SU-DHL-6 (cell line): ENCODE results near the gene ZNF550.

Source experiments
- CTCF ChIP-seq: fragments of 200-600 bp; sonication (generic); IDR thresholded peaks from one replicate; pipeline ENCODE4 v1.5.1; 2017; ENCODE audit warnings: antibody characterized with exemption, mild to moderate bottlenecking, low read length, moderate library complexity; ENCODE audit not compliant: insufficient read depth, poor library complexity, severe bottlenecking
- EZH2phosphoT487 ChIP-seq: fragments of 200-600 bp; sonication (generic), shearing (Covaris generic); conservative IDR thresholded peaks from 2 replicates; pipeline ENCODE4 v1.6.1; 2018; ENCODE audit warnings: mild to moderate bottlenecking, antibody characterized with exemption, low read length, moderate library complexity, mixed read lengths

GRCh38 chr19:57583104-57583520, 23.4 kb upstream of the ZNF550 start:
- TF ChIP-seq CTCF (no peak), EZH2phosphoT487 (no peak)
